ENCODE data around the gene CHAD. TPM values are rescaled to one million over a fixed set of nuclear protein-coding genes. Genes with fewer than 3 reads are reported as not detected.
A peak's percentile ranks its signal among the peaks of the same experiment; 100 is the strongest.

The CHAD gene
- total RNA-seq (2014; rRNA removed; shearing (Covaris generic)), result not detected in 2 replicates
- not detected in 2 replicates for polyA plus RNA-seq (2014; cell fraction: nucleus; rRNA removed)

GRCh38 chr17:50468304-50469207, at the start of gene CHAD:
CHAD (minus strand) TSS chr17:50468880; CDS start chr17:50468813, 67 bp downstream.
- no peak for DNase-seq (ENCODE audit: extremely low read depth, low read depth)

- DNase-seq (ENCODE audit: extremely low read depth, low read depth), result no peak
These were observed 49.1 kb upstream of the CHAD start for GRCh38 chr17:50517504-50518383.

GRCh38 chr17:50517011-50517410, 48.3 kb upstream of the CHAD start:
- no peak for DNase-seq (ENCODE audit: extremely low read depth, low read depth)

GRCh38 chr17:50514936-50515702, 46.4 kb upstream of the CHAD start:
- DNase-seq (ENCODE audit: extremely low read depth, low read depth), result no peak

GRCh38 chr17:50514388-50514787, 45.7 kb upstream of the CHAD start:
- no peak for DNase-seq (ENCODE audit: extremely low read depth, low read depth)

- no peak for DNase-seq (ENCODE audit: extremely low read depth, low read depth)
These were observed 44.8 kb upstream of the CHAD start for GRCh38 chr17:50513495-50513894.

- no peak for DNase-seq (ENCODE audit: extremely low read depth, low read depth)
These were observed 42.4 kb upstream of the CHAD start for GRCh38 chr17:50511058-50511457.

GRCh38 chr17:50508573-50509460, 40.1 kb upstream of the CHAD start:
- no peak for DNase-seq (ENCODE audit: extremely low read depth, low read depth)

GRCh38 chr17:50507871-50508572, 39.3 kb upstream of the CHAD start, which contains the start of gene MYCBPAP:
MYCBPAP (plus strand) TSS chr17:50508439; CDS start chr17:50508675, 236 bp downstream.
- DNase-seq (ENCODE audit: extremely low read depth, low read depth), result peak; percentile 69

GRCh38 chr17:50506298-50506697, 37.6 kb upstream of the CHAD start:
- DNase-seq (ENCODE audit: extremely low read depth, low read depth), result no peak

- DNase-seq (ENCODE audit: extremely low read depth, low read depth), result no peak
These were observed 37.0 kb upstream of the CHAD start for GRCh38 chr17:50505591-50506130.

GRCh38 chr17:50502301-50502990, 33.8 kb upstream of the CHAD start:
- DNase-seq (ENCODE audit: extremely low read depth, low read depth), result no peak

GRCh38 chr17:50501054-50501453, 32.4 kb upstream of the CHAD start:
- DNase-seq (ENCODE audit: extremely low read depth, low read depth), result peak; percentile 45

- DNase-seq (ENCODE audit: extremely low read depth, low read depth), result no peak
These were observed 31.0 kb upstream of the CHAD start for GRCh38 chr17:50499721-50500120.

GRCh38 chr17:50499270-50499669, 30.6 kb upstream of the CHAD start:
- DNase-seq (ENCODE audit: extremely low read depth, low read depth), result no peak

GRCh38 chr17:50498021-50498874, 29.6 kb upstream of the CHAD start:
- DNase-seq (ENCODE audit: extremely low read depth, low read depth), result no peak

- no peak for DNase-seq (ENCODE audit: extremely low read depth, low read depth)
These were observed 27.2 kb upstream of the CHAD start for GRCh38 chr17:50495918-50496317.

All from NCI-H460 (cell line).